ENCODE results near the gene ITPK1.

Gene ITPK1

GRCh38 chr14:93082576-93083001 is 33.1 kb downstream of the ITPK1 start:
- no peak overlapping the region for H3K4me3 ChIP-seq (replicated peaks; ENCODE audit: low read depth, low read length)
- no peak for TF ChIP-seq CTCF (IDR thresholded peaks at IDR 0.05; ENCODE audit: low read length, missing control alignments)
- no peak for DNase-seq (ENCODE audit: low read depth)

- no peak overlapping the region for H3K4me3 ChIP-seq (replicated peaks; ENCODE audit: low read depth, low read length)
- DNase-seq (ENCODE audit: low read depth) = no peak
- TF ChIP-seq CTCF (IDR thresholded peaks at IDR 0.05; ENCODE audit: low read length, missing control alignments) = no peak
These were observed 33.7 kb downstream of the ITPK1 start for GRCh38 chr14:93081876-93082570.

GRCh38 chr14:93079865-93080403 is 35.8 kb downstream of the ITPK1 start:
- no peak for DNase-seq (ENCODE audit: low read depth)
- no peak for TF ChIP-seq CTCF (IDR thresholded peaks at IDR 0.05; ENCODE audit: low read length, missing control alignments)
- no peak overlapping the region for H3K4me3 ChIP-seq (replicated peaks; ENCODE audit: low read depth, low read length)

GRCh38 chr14:93079321-93079720 is 36.4 kb downstream of the ITPK1 start:
- no peak for TF ChIP-seq CTCF (IDR thresholded peaks at IDR 0.05; ENCODE audit: low read length, missing control alignments)
- no peak overlapping the region for H3K4me3 ChIP-seq (replicated peaks; ENCODE audit: low read depth, low read length)
- DNase-seq (ENCODE audit: low read depth) = no peak

GRCh38 chr14:93078870-93079269 is 36.9 kb downstream of the ITPK1 start:
- no peak overlapping the region for H3K4me3 ChIP-seq (replicated peaks; ENCODE audit: low read depth, low read length)
- DNase-seq (ENCODE audit: low read depth) = no peak
- TF ChIP-seq CTCF (IDR thresholded peaks at IDR 0.05; ENCODE audit: low read length, missing control alignments) = no peak

- DNase-seq (ENCODE audit: low read depth) = no peak
- TF ChIP-seq CTCF (IDR thresholded peaks at IDR 0.05; ENCODE audit: low read length, missing control alignments) = no peak
- H3K4me3 ChIP-seq (replicated peaks; ENCODE audit: low read depth, low read length) = no peak overlapping the region
These were observed 39.0 kb downstream of the ITPK1 start for GRCh38 chr14:93076755-93077154.

- no peak overlapping the region for H3K4me3 ChIP-seq (replicated peaks; ENCODE audit: low read depth, low read length)
- TF ChIP-seq CTCF (IDR thresholded peaks at IDR 0.05; ENCODE audit: low read length, missing control alignments) = no peak
- no peak for DNase-seq (ENCODE audit: low read depth)
These were observed 39.8 kb downstream of the ITPK1 start for GRCh38 chr14:93075891-93076290.

Measured in fibroblast of pulmonary artery (primary cell).